ENCODE results near the gene PLEKHG5.
"Not testable (repeated sequence)": the region's sequence is repeated elsewhere in the genome, so short reads cannot be mapped to it uniquely, and the experiment has no call there.

PLEKHG5 gene

DNA sequence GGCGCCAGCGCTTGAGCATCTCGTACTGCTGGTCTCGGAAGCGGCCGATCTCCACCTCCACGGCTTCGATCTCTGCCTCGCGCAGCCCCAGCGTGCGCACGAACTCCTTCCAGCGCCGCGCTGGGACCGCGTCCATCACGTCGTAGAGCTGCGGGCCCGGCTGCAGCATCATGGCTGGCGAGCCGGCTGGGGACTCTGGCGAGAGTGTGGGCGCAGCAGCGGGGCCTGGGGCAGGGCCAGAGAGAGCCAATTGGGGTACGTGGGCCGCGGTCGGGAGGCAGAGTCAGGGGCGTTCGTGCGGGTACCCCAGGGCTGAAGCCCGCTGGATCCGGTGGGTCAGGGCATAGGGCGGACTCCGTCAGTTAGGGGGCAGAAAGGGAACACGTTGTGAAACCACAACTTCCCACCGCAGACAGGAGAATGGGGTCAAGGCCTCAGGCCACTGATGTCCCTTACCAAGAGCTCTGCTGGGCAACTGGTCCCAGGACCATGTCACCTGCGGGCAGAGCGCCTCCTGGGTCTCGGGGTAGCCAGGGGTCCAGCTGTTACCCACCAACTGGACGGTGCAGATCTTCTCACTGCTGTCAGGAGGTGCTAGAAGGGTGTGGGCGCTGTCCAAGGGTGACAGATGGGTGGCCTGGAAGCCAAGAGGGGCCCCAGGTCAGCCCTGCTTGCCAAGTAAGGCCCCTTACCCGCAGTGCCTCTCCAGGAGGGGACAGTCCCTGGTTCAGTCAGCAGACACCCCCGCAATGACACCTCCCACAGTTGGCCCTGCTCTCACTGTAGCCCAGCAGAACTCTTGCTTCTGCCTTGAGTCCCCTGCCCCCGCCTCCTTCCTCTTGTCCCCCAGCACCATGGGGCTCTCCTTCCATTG is 29.7 kb downstream of the PLEKHG5 start:
- no peak for DNase-seq
- H3K4me1 Mint-ChIP-seq (ENCODE audit: low read depth), result peaks cover 57% of the 10 kb centered on the region
- peak overlapping the region; percentile 41 for H3K4me3 Mint-ChIP-seq

DNA sequence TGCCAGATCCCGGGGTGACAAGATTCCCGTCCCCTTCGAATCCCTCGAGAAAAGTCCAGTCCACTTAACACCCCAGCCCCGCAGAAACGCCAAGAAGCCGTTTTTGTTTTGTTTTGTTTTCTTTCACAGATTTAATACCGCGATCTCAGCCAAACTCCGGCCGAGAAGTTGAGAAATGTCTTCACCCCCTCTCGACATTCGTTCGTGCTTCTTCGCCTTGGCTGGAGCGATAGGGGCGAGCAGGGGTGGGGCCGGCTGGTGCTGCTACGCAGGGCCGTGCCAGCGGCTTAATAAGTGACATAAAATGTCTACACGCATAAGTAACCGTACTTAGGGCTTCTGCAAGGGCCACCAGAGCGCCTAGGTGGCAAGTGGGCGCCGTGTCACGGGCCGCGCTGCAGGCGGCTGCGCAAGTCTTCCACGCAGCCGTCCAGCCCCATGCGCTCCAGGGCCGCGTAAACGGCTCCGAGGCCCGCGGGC is 30.4 kb downstream of the PLEKHG5 start:
- DNase-seq, result no peak
- peak overlapping the region; percentile 92 for H3K27ac Mint-ChIP-seq
- H3K27me3 Mint-ChIP-seq, result peaks cover 10% of the 10 kb centered on the region
- peak overlapping the region; percentile 69 for H3K4me3 Mint-ChIP-seq
- peaks cover 46% of the 10 kb centered on the region for H3K36me3 Mint-ChIP-seq (ENCODE audit: low read depth)
- peaks cover 54% of the 10 kb centered on the region for H3K4me1 Mint-ChIP-seq (ENCODE audit: low read depth)
- H3K9me3 Mint-ChIP-seq, result no peaks in the 10 kb centered on the region

More for the DNA sequence above, 29.7 kb downstream of the PLEKHG5 start:
- Mint-ChIP-seq H3K9me3 (no peaks in the 10 kb centered on the region), H3K36me3 (ENCODE audit: low read depth) (peaks cover 46% of the 10 kb centered on the region), H3K27ac (peak overlapping the region; percentile 86), H3K27me3 (peaks cover 3% of the 10 kb centered on the region)

DNA sequence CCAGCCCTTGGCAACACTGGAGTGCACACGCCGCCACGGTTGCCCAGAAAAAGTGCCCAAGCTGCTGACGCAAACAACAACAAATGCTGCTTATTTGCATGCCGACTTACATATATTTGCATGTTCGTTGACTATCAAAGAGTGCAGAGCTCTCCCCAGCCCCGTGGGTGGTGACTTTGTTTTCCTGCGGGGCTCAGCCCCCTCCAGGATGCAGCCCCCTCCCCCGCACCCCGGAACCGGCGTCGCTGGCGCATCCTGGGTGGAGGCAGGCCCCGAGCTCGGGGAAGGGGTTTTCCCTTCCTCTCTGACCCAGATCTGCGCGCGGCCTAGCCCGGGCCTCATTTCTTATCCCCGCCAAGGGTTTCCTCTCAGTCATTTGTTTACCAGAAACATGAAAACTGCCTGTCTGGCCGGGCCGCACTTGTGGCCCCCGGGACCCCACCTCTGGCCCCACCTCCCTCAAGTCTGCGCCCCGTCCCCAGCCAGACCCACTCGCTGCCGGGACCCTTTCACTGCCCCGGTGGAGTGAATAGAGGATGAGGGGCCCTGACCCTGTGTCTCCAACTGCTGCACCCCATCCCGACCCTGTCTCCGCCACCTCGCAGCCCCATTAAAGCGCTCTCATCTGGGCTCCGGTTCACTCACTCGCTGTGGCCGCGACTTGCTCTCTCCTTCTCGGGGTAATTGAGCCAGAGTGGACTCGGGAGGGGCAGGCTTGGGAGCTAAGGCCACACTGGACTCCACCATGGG is 31.0 kb downstream of the PLEKHG5 start:
- H3K27me3 Mint-ChIP-seq, result peaks cover 14% of the 10 kb centered on the region
- DNase-seq, result peak; percentile 88
- peak overlapping the region; percentile 92 for H3K27ac Mint-ChIP-seq
- H3K4me1 Mint-ChIP-seq (ENCODE audit: low read depth), result peaks cover 56% of the 10 kb centered on the region
- H3K36me3 Mint-ChIP-seq (ENCODE audit: low read depth), result peaks cover 44% of the 10 kb centered on the region
- peak overlapping the region; percentile 69 for H3K4me3 Mint-ChIP-seq
- no peaks in the 10 kb centered on the region for H3K9me3 Mint-ChIP-seq

DNA sequence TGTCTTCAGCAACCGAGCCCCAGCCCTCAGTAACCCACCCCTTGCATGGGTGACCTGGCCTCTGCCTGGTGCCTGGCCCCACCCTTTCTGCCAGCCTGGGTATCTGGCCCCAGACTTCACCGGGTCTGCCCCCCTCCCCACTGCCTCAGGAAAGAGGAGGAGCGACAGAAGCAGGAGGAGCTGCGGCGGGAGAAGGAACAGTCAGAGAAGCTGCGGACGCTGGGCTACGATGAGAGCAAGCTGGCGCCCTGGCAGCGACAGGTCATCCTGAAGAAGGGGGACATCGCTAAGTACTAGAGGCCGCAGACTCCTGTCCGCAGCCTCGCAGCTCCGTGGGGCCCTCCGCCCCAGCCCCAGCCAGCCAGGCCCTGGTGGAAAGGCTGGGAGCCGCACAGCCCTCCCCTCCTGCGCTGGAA is 31.6 kb downstream of the PLEKHG5 start:
- Mint-ChIP-seq H3K27ac (peak overlapping the region; percentile 92), H3K27me3 (peaks cover 15% of the 10 kb centered on the region), H3K36me3 (ENCODE audit: low read depth) (peaks cover 41% of the 10 kb centered on the region), H3K9me3 (no peaks in the 10 kb centered on the region), H3K4me1 (ENCODE audit: low read depth) (peaks cover 56% of the 10 kb centered on the region), H3K4me3 (peak overlapping the region; percentile 69)
- peak; percentile 64 for DNase-seq

DNA sequence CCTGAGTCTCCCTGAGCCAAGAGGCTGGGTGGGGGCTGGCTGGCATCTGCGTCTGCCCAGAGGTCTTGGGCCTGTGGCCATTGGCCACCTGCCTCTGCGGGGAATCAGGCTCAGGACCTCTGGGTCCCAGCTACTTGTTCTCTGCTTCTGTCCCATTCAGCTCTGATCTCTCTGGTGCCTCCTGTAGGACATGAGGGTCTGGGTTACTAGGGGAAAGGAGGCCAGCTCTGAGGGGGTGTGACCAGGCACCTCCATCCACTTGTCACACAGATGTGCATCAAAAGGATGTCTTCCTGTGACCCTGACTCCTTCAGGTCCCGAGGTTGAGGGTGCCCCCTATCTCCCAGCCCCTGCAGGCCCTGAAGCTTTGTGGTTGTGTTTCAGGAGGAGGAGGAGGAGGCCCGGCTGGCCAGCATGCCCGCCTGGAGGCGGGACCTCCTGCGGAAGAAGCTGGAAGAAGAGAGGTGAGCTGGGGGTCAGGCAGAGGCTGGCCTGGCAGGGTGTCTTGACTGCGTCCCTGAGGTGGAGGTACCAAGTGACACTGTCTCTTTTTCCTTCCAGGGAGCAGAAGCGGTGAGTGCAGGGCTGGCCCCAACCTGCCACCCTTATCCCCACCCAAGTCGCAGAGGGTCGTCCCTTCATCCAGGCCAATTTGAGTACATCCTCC is 34.5 kb downstream of the PLEKHG5 start:
- Mint-ChIP-seq H3K4me1 (ENCODE audit: low read depth) (peaks cover 43% of the 10 kb centered on the region), H3K4me3 (no peak overlapping the region), H3K9me3 (no peaks in the 10 kb centered on the region), H3K27me3 (peaks cover 37% of the 10 kb centered on the region), H3K36me3 (ENCODE audit: low read depth) (peaks cover 15% of the 10 kb centered on the region), H3K27ac (no peak overlapping the region)
- DNase-seq, result no peak

DNA sequence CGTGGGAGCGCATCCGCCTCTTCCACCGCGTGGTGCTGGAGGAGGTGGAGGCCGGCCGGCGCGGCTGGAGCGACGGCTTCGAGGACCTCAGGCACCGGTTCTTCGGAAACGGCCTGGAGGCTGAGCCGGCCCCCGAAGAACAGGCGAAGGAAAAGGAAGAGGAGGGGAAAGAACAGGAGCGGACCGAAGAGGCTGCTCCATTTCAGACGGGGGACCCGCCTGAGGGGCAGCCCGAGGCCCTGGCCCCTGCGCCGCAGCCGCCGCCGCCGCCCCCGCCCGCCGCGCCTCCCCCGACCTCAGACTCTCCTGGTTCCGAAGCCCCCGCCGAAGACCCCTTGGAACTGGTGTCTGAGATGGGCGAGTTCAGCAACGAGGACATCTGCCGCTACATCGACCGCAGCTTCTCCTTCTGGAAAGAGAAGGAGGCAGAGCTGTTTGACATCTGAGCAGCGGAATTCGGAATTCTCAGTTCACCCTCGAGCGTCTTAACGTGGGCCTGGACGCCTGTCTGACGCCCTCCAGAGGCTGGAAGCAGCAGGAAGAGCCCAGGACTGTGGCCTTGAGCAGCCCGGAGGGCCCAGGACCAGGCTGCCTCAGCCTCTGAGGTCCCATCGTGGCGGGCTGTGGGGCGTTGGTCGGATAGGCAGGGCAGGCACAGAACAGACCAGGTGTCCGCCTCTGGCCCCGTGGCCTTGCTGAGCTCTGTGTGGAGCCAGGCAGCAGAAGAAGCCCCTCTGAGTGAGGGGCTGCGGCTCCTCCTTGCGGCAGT is 35.5 kb downstream of the PLEKHG5 start:
- H3K4me3 Mint-ChIP-seq; H3K9me3 Mint-ChIP-seq; H3K36me3 Mint-ChIP-seq (ENCODE audit: low read depth); H3K27ac Mint-ChIP-seq; DNase-seq: not testable (repeated sequence)
- Mint-ChIP-seq H3K27me3 (peaks cover 42% of the 10 kb centered on the region), H3K4me1 (ENCODE audit: low read depth) (peaks cover 33% of the 10 kb centered on the region)

DNA sequence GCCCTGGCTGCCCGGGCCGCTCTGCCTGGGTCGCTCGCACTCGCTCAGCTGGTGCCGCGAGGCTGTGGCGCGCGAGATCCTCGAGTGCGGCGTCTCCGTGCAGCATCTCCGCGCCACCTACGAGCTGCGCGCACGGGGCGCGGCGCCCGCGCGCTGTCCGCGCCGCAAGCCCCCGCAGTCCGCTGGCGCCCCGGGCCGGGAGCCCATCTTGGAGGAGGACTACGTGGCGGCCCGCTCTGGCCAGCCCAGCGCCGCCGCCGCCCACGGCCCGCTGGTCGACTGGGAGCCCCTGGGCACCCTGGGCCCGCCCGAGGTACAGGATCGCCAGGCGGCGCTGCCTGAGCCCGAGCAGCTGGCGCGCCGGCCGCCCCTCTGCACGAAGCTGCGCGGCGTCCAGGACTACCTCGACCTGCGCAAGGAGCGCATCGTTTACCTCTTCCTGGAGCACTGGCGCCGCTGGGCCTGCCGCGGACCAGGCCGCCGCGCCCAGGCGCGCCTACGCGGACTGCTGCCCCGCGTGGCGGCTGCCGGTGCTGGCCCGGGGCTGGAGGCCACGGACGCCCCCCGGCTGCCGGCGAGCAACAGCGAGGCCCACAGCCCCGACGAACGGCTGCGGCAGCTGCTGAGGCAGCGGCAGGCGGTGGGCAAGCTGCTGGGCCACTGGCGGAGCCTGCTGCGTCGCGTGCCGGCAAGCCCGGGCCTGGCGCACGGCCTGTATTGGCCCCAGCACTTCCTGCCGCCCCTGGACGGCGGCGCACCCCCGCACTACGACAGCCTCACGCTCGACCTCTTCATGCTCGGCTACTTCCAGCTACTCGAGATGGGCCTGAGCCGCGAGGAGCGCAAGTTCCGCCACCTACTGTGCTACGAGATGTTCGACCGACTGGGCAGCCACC is 36.4 kb downstream of the PLEKHG5 start:
- Mint-ChIP-seq H3K9me3 (no peaks in the 10 kb centered on the region), H3K27ac (no peak overlapping the region), H3K36me3 (ENCODE audit: low read depth) (no peaks in the 10 kb centered on the region), H3K4me3 (no peak overlapping the region), H3K27me3 (peaks cover 50% of the 10 kb centered on the region), H3K4me1 (ENCODE audit: low read depth) (peaks cover 25% of the 10 kb centered on the region)
- peak; percentile 66 for DNase-seq

DNA sequence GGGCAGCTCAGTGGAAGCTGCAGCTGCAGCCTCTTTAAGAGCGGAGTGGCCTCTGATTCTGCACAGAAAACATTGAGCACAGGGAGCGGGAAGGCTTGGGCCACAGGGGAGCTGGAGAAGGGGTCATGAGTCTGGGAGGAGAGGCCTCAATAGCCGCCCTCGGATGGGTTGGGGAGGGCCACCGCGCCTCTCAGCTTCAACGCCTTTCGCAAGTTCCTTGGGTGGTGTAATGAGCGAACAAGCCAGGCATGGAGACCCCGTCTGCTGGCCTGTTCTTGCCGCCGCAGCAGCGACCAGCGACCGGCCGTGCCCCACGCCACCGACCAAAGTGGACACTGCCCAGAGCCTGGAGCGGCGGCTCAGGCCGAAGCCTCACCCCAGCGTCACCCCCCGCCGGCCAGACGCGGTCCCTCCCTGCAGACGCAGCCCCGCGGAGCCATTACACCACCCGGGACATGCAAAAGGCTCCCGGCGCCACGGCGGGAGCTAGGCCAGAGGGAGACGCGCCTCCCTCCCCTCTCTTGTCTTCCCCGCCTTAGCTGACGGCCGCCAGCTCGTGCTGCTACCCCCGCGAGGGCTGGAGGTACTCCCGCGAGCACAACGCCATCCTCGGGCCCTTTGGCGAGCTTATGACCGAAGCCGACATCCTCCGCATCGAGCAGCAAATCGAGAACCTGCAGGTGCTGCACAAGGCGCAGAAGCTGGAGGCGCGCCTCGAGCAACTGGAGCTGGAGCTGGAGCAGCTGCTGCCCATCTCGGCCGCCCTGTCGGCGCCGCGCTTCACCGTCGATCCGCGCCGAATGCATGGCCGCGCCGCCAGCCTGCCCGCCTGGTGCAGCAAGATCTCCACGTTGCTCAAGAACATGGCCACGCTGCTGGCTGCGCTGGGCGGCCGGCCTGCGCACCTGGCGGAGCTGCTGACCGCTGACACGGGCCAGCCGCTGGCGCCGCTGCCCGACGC is 37.3 kb downstream of the PLEKHG5 start:
- not testable (repeated sequence) for DNase-seq

DNA sequence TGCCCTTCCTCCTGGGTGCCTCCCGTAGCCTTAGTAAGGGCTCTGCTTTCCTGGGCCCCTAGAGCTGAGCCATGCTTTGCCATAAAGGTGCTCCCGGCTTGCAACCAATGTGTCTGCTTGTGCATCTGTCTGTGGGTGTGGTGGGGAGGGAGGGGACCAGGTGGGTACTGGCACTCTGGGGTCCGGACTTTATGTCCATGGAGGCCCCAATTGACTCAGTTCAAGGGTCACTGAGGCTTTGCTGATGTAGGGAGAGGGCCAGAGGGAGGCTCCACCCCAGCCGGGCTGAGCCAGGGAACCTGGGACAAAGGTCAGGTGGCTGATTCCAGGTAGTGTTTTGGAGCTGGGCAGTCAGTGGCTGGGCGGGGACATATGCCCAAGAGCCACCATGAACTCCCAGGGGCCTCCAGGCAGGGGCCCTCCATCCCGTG is 40.5 kb downstream of the PLEKHG5 start:
- H3K27me3 Mint-ChIP-seq, result peaks cover 69% of the 10 kb centered on the region
- DNase-seq, result no peak
- no peaks in the 10 kb centered on the region for H3K9me3 Mint-ChIP-seq
- H3K36me3 Mint-ChIP-seq (ENCODE audit: low read depth), result no peaks in the 10 kb centered on the region
- no peak overlapping the region for H3K27ac Mint-ChIP-seq
- peaks cover 25% of the 10 kb centered on the region for H3K4me1 Mint-ChIP-seq (ENCODE audit: low read depth)
- no peak overlapping the region for H3K4me3 Mint-ChIP-seq

More for the DNA sequence above, 37.3 kb downstream of the PLEKHG5 start:
- H3K4me1 Mint-ChIP-seq (ENCODE audit: low read depth), result peaks cover 23% of the 10 kb centered on the region
- peaks cover 59% of the 10 kb centered on the region for H3K27me3 Mint-ChIP-seq
- H3K27ac Mint-ChIP-seq; H3K9me3 Mint-ChIP-seq; H3K36me3 Mint-ChIP-seq (ENCODE audit: low read depth); H3K4me3 Mint-ChIP-seq: not testable (repeated sequence)

DNA sequence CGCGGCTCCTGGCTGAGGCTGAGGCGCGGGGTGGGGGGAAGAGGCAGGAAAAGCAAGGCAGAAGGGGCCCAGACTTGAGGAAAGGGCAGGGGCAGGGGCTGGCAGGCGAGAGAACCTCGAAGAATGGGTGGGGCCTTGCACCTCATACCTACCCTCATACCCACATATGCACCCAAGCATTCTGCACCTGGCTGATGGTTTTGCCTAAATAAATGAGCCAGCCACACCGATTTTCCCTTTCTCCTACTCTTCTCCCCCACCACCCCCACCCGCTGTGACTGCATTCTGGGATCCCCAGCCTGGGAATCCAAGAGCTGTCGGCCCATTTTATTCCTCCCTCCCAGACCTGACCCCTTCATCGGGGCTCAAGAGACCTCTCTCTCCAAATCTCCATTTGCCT is 41.0 kb downstream of the PLEKHG5 start:
- not testable (repeated sequence) for H3K9me3 Mint-ChIP-seq; H3K36me3 Mint-ChIP-seq (ENCODE audit: low read depth); H3K4me3 Mint-ChIP-seq; H3K27ac Mint-ChIP-seq; DNase-seq
- peaks cover 68% of the 10 kb centered on the region for H3K27me3 Mint-ChIP-seq
- peaks cover 23% of the 10 kb centered on the region for H3K4me1 Mint-ChIP-seq (ENCODE audit: low read depth)

DNA sequence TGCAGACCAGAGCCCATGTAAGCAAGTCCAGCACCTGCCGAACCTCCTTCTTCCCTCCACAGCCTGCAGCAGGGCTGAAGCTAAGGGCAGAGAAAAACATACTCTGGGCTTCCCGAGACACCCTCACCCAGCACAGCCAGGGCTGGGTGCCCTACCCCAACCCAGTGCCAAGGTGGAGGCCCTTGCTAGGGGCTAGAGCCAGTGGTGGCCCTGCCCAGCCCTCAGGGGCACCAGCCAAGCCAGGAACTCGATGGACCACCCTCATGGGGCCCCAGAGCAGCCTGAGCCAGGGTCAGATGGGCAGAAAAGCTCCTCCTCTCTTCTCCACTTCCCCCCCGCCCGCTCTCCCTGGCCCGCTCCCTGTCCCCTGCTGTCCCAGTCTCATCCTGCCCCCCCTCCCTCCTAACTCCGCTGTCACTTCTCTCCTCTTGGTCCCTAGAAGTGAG is 41.4 kb downstream of the PLEKHG5 start:
- peaks cover 23% of the 10 kb centered on the region for H3K4me1 Mint-ChIP-seq (ENCODE audit: low read depth)
- no peak for DNase-seq
- H3K27me3 Mint-ChIP-seq, result peaks cover 70% of the 10 kb centered on the region
- H3K36me3 Mint-ChIP-seq (ENCODE audit: low read depth), result no peaks in the 10 kb centered on the region
- no peaks in the 10 kb centered on the region for H3K9me3 Mint-ChIP-seq
- H3K4me3 Mint-ChIP-seq, result no peak overlapping the region
- H3K27ac Mint-ChIP-seq, result peak overlapping the region; percentile 16

Measured in activated T-cell treated with anti-CD3 and anti-CD28 coated beads, Interleukin-2, amount 50 U/mL, for 24 hours (primary cell).